HepG2 (cell line): Measurements from ENCODE around the gene THADA.

Experiments used
- ATF3 ChIP-seq: sonication (generic); formaldehyde crosslinking; IDR thresholded peaks from 2 replicates; pipeline ENCODE4 v1.4.0; 2020; ENCODE audit warnings: missing genetic modification reagents
- ATF4 ChIP-seq, 2 experiments: fragments of 450-650 bp in 1 of 2; sonication (generic) in 1 of 2; formaldehyde crosslinking; IDR thresholded peaks; 2 replicates each; pipeline versions ENCODE4 v1.5.0 to v1.8.0; 2020 to 2022; ENCODE audit warnings: mild to moderate bottlenecking in 1 of 2, missing genetic modification reagents in 1 of 2
- CREB1 ChIP-seq, 2 experiments: fragments of 450-650 bp in 1 of 2; IDR thresholded peaks; 2 replicates each; pipeline ENCODE4 v1.6.1; 2016 to 2017; ENCODE audit warnings: control low read depth in 1 of 2, mild to moderate bottlenecking in 1 of 2, missing compliant biosample characterization in 1 of 2, missing genetic modification characterization in 1 of 2
- CTCF ChIP-seq: sonication (generic); formaldehyde crosslinking; IDR thresholded peaks from 2 replicates; pipeline ENCODE4 v1.5.0; 2020; ENCODE audit warnings: mild to moderate bottlenecking, missing genetic modification reagents, moderate library complexity
- DPF2 ChIP-seq: sonication (generic); formaldehyde crosslinking; IDR thresholded peaks from 2 replicates; pipeline ENCODE4 v1.4.0; 2020; ENCODE audit warnings: mild to moderate bottlenecking, low read depth, missing genetic modification reagents, borderline replicate concordance
- DR1 ChIP-seq: sonication (generic); formaldehyde crosslinking; IDR thresholded peaks from 2 replicates; pipeline ENCODE4 v1.8.0; 2021; ENCODE audit warnings: mild to moderate bottlenecking, missing genetic modification reagents, inconsistent platforms
- GTF2F1 ChIP-seq: fragments of 150-350 bp; IDR thresholded peaks from 2 replicates; pipeline ENCODE4 v1.6.1; 2014; ENCODE audit warnings: low read length
- KLF6 ChIP-seq: IDR thresholded peaks from 2 replicates; pipeline ENCODE4 v1.8.0; 2016; ENCODE audit warnings: missing biosample characterization, missing genetic modification reagents
- PRPF4 ChIP-seq: fragments of 200-400 bp; formaldehyde crosslinking; IDR thresholded peaks from 2 replicates; pipeline ENCODE4 v1.6.1; 2016; ENCODE audit warnings: low read length, low read depth; ENCODE audit not compliant: poor library complexity, severe bottlenecking
- TFDP1 ChIP-seq: IDR thresholded peaks from 2 replicates; pipeline ENCODE4 v1.6.1; 2016; ENCODE audit warnings: missing compliant biosample characterization, missing genetic modification reagents, borderline replicate concordance
- YY1 ChIP-seq: IDR thresholded peaks from 2 replicates; pipeline ENCODE4 v1.6.1; 2011; ENCODE audit warnings: low read length, low read depth, moderate library complexity, mild to moderate bottlenecking; ENCODE audit not compliant: insufficient read depth, insufficient replicate concordance
- ZNF318 ChIP-seq: sonication (generic); formaldehyde crosslinking; IDR thresholded peaks from 2 replicates; pipeline ENCODE4 v1.4.0; 2020; ENCODE audit warnings: mild to moderate bottlenecking, missing genetic modification reagents

- no peak for TF ChIP-seq CTCF
- no peak for TF ChIP-seq DPF2 (CRISPR knock-in tag)
- TF ChIP-seq ATF3: no peak
- no peak for TF ChIP-seq DR1 (CRISPR knock-in tag)
- TF ChIP-seq PRPF4: no peak
- TF ChIP-seq ATF4 (CRISPR knock-in tag; IDR thresholded peaks at IDR 0.05): no peak
- no peak for TF ChIP-seq KLF6
- TF ChIP-seq CREB1 (IDR thresholded peaks at IDR 0.05): no peak
- no peak for TF ChIP-seq CREB1 (CRISPR knock-in tag; IDR thresholded peaks at IDR 0.05)
- TF ChIP-seq TFDP1 (CRISPR knock-in tag): no peak
- TF ChIP-seq YY1: no peak
- no peak for TF ChIP-seq GTF2F1
- TF ChIP-seq ZNF318 (CRISPR knock-in tag): no peak
Measured at GRCh38 chr2:43319541-43319940, 276.3 kb downstream of the THADA start.
